ENCODE data around the gene CASKIN1.
"Not testable (repeated sequence)": the region's sequence is repeated elsewhere in the genome, so short reads cannot be mapped to it uniquely, and the experiment has no call there.

CASKIN1 gene

DNA sequence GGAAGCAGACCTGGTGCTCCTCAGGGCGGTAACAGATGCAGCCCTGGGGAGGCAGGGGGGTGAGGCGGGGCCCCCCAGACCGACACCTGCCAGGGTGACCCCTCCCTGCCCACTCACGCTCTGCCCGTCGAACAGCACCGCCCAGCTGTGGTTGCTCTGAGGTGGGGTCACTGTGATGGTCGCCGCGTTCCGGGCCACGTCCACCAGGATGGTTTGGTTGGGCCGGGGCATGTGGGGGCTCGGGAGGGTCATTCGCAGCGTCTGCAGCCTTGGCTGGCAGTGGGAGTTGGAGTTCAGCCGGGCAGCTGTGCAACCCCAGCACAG lies 13.6 kb upstream of the CASKIN1 start:
- DNase-seq: no peak

- no peak for DNase-seq
Observed at GRCh38 chr16:2209258-2210008, 13.0 kb upstream of the CASKIN1 start.

DNA sequence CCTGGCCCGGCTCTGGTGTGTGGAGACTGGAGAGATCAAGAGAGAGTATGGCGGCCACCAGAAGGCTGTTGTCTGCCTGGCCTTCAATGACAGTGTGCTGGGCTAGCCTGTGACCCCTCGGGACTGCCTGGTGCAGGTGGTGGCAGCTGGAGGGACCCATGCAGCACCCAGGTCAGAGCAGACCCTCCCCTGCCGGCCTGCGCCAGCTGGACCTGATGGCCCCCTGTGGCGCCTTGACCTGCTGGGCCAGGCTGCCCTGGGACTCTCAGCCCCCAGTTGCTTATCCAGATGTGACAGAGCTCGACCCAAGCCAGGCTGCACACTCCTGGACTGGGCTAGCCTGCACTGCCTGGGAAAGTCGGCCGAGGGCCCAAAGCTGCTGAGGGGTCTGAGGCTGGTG lies 12.4 kb upstream of the CASKIN1 start:
- DNase-seq: no peak

GRCh38 chr16:2208308-2208707 lies 11.9 kb upstream of the CASKIN1 start:
- DNase-seq: no peak

DNA sequence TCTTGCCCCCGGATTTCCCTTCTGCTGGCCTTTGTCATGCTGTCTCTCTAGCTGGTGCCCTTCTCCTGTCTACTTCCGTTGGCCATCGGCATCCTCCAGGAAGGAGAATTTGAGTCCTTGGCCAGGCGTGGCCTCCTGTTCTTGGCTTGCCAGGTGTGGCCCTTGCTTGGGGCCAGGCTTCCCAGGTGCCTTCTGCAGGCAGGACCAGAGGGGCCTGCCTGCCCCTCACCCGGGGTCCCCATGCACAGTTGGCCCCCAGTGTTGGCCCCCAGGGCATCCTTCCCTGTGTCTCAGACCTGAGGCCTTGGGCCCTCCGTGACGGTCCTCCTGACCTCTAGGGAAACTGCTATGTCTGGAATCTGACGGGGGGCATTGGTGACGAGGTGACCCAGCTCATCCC lies 11.5 kb upstream of the CASKIN1 start:
- DNase-seq: no peak

- no peak for DNase-seq
Observed at GRCh38 chr16:2206780-2207433, 10.5 kb upstream of the CASKIN1 start.

DNA sequence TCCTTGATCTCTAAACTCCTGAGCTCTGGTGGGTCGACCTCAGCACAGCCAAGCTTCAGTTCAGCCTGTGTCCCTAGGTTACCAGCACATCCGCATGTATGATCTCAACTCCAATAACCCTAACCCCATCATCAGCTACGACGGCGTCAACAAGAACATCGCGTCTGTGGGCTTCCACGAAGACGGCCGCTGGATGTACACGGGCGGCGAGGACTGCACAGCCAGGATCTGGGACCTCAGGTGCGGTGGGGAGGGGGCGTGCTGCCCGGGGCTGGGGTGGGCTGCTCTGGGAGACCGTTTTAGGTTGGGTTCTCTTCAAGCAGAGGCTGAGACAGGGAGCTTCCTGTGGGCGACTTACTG lies 10.0 kb upstream of the CASKIN1 start:
- DNase-seq: no peak

- no peak for DNase-seq
Observed at GRCh38 chr16:2205967-2206313, 9.5 kb upstream of the CASKIN1 start.

DNA sequence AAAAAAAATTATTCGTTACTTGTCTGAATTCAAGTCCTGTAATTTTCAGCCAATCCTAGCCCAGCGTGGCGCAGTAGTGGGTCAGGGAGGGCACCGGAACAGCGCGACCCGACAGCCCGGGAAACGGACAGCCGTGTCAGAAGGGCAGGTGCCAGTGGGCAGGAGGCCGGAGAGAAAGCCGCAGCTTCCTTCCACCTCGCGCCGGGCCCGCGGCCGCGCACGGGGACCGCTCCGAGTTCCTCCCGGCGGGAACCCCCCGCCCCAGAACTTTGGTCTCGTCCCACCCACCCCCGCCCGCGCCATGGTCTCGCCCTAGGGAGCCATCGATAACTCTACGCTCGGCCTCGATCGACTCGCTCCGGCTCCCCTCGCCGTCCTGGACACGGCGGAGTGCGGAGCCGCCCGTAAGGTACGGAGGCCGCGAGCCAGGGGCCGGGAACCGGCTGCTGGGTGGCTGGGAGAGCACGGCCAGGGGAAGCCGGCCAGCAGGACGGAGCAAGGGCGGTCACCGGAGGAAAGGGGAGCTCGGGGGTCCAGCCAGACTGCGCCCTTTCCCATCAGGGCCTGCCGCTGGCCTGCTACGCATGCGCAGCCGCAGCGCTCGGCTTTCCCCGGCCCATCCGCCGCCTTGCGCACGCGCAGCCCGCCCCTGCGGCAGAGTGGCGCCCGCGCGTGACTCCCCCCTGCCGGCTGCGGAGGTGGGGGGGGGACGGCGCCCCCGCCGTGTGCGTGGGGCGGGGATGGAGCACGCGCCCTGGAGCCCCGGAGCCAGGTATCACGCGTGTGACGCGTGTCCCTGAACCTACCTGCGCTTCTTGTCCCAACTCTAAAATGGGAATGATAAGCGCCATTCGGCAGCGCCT lies 8.9 kb upstream of the CASKIN1 start, which contains the start of gene MLST8:
Gene MLST8 (plus strand): TSS at position 351 of the 863 bp plus-strand sequence. CDS start 632 bp downstream, outside the sequence.
- peak; percentile 51 for DNase-seq

GRCh38 chr16:2204416-2205103 lies 8.2 kb upstream of the CASKIN1 start:
- no peak for DNase-seq

DNA sequence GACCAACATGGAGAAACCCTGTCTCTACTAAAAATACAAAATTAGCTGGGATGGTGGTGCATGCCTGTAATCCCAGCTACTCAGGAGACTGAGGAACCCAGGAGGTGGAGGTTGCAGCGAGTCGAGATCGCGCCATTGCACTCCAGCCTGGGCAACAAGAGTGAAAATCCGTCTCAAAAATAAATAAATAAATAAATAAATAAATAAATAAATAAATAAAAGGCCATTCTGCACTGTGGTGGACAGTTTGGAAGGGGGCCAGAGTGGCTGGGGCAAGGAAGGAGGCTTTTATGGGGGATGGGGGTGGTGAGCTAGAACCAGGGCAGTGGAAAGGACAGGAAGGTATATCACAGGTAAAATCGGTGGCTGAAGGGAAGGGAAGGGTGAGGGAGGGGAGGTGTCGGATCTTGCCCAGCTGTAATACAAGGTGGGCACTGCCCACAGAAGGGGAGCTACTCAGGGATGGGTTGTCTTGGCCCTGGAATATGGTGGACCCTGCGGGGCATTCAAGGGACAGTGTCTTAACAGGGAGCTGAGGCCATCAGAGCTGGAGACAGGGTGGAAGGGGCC lies 6.8 kb upstream of the CASKIN1 start:
- not testable (repeated sequence) for DNase-seq

DNA sequence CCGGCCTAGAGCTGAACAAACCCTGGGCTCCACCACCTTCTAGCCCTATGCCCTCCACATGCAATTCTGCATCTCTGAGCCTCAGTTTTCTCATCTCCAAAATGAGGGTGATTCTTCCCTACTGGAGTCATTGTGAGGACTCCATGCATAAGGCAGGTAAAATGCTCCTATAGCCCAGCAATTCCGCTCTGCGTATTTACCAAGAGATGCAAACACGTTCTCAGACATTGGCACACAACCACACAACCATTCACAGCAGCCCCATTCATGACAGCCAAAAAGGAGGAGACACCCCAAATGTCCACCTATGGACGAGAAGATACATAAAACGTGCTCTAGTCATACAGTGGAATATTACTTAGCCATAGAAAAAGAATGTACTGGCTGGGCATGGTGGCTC lies 3.9 kb upstream of the CASKIN1 start:
- DNase-seq: no peak

DNA sequence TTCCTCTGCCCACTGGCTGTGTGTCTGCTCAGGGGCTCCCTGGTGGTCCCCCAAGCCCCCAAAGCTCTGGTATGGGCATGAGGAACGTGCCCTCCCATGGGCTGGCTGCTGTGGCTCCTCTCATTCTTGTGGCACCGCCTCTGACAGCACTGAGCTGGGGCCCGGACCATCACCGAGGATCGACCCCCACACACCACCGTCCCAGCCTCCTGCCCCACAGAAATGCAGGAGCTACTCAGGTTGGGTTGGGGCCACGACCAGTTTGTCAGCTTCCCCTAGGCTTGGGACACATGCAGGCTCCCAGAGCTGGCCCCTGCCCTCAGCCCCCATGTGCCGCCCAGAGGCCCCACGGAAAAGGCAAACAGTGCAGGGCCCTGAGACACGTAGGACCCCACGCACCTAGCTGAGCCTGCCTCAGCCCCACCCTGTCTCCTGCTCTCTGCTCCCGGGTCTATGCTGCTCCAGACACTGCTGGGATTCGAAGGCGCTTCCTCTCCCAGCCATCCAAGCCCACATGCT lies 3.3 kb upstream of the CASKIN1 start:
- DNase-seq: no peak

DNA sequence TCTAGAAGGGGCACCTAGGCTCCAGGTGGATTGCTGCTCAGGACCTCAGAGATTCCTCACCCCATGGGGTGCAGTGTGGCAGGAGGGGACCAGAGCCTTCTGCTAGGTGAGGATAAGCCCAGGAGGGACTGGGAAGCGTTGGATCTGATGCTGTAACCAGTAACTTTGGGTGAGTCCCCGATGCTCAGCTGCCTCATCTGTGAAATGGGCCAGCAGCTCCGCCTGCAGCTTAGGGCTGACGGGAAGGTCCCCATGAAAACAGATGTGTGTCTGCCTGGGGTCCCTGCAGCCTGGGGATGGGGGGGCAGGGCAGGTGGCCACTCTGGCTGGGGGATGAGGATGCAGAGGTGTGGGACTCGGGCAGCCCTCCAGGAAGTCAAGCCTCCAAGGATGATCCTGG lies 2.7 kb upstream of the CASKIN1 start:
- DNase-seq: no peak

GRCh38 chr16:2198283-2198682 lies 1.9 kb upstream of the CASKIN1 start:
- no peak for DNase-seq

DNA sequence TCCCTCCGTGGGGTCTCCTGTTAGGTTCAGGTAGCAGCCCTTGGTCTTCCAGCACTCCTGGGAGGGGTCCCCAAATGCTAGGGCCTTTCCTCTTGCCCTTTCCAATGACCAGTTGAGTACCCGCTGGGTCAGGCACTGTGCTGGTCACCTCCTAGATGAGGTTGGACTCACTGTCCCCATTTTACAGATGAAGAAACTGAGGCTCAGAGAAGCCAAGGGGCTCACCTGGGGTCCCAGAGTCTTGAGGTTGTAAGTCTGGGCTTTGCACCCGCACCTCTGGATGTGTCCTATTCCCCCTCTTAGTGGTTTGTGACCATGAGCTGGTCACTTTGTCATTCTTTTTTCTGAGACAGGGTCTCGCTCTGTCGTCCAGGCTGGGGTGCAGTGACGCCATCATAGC lies 1.4 kb upstream of the CASKIN1 start:
- no peak for DNase-seq

DNA sequence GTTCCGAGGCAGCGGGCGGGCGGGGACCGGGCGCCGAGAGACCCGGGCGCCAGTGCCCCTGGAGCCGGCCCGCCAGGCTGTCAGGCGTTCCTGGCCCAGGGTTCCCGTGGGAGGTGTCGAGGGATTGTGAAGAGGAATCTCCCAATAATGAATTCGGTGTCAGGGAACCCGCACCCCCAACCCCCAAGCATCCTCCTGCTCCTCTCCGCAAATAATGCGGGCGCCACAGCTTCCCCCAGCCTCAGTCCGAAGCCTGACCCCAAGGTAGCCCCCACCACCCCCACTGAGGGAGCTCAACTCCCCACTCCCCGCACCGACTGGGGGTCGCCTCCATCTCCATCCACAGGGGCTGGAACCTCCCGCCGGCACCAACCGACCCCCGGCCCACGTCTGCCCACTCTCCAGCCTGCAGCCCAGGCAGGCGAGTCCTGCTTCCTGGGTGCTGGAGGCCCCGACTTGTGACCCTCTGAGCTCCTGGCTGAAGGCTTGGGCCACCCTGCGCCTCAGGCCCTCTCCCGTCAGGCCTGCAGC lies 641 bp upstream of the CASKIN1 start:
- DNase-seq: no peak

DNA sequence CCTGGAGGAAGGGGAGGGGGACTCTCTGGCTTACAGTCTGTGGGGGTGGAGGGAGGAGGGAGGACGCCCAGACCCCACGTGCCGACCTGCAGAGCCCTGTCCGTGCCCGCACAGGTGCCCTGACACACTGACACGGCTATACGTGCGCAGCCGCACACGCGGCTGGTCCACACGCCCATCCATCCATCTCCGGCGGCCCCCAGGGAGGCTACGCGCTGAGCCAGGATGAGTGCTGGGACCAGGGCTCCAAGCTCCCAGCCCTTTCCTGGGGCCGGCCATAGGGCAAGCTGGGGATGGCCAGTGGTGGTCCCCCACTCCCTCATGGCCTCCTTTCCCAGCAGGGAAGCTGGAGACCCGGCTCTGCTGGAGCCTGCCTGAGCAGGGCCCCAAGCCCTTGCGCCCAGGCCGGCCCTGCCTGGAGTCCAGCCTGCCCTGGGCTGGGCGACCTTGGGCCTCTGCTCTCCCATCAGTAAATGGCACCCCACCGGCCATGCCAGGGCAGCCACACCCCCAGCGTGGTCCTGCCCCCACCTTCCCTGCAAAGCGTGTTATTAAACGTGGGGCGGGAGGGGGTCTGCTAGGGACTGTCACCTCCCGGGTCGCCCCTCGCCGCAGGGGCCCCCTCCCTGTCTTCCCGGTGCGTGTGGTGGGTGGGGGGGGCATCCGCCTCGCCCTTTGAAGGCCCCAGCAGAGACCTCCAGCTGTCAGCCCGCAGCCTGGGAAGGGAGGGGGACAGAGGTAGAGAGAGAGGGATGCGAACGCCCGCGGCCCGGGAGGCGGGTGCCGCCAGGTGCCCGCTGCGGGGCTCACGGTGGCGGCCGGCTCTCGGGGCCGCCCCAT lies 863 bp downstream of the CASKIN1 start:
- DNase-seq: no peak

DNA sequence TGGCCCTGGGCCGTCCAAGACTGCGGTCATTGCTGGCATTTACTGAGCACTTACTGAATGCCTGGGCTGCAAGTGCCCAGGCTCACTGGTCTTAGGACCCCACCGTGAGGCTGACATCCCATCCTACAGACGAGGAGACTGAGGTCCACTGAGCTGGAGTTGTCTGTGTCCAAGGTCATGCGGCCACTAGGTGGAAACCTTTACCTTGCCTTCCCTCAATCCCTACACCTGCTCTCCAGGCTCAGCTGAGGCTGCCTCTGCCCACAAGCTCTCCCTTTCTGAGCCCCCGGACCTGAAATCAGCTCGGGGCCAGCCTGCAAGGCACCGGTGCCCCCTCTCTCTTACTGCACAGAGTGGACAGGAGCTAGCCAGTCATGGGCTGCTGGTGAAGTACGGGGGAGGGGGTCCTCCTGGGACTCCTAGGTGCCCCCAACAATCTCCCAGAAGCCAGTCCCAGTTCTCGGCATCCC lies 1.5 kb downstream of the CASKIN1 start:
- DNase-seq: no peak

DNA sequence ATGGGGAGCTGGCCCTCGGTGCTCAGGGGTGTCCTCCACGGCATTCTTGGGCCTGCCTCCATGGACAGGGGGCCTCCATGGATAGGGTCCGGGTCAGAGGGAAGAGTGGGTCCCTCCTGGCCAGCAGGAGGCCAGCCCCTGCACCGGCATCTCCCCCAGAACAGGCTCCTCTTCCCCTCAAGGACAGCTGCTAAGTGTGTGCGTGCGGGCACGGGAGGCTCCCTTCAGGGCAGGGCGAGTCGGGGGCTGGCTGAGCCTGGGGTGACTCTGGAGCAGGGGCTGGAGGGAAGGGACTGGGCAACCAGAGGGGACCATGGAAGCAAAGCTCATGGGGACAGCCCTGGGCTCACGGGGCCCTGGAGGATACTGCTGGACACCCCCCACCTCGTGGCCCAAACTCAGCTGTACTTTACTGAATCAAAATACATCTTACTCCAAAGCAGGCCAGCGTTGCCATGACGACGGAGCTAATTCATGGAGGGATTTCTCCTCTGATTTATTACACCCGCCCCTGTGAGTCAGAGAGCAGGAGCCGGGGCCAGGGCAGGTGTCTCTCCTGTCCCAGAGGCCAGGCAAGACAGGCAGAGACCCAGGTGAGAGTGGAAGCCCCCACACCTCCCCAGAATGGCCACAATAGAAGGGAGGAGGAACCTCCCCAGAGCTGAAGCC lies 2.1 kb downstream of the CASKIN1 start:
- DNase-seq: no peak

DNA sequence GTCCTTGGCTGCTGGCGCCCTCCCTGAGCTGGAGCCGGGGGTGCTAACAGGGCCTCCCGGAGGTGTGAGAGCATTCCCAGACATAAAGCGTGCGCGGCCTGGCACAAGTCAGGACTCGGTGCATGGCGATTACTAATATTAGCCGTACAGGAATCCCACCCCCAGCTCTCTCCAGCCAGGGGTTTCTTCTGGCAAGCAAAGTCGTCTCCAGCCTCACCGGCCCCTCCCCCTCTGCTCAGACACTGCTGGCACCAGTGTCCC lies 5.0 kb downstream of the CASKIN1 start:
- DNase-seq: no peak

Measured in NCI-H774 (cell line).